Left lung (tissue), 10 donors: Measurements from ENCODE around the gene BAIAP3. TPM values are rescaled to one million over a fixed set of nuclear protein-coding genes. Genes with fewer than 3 reads are reported as not detected.

Experiments used
- ATAC-seq: fragments of 200-7000 bp; cut with Tn5 transposase; one replicate; pipeline ENCODE4 v1.9.1; 2020; ENCODE audit warnings: moderate library complexity
- DNase-seq, 4 donors: peaks; one replicate each; pipeline ENCODE4 v3.0.0-alpha.2; 2013 to 2020
- H3K27ac ChIP-seq, 2 donors: fragments of 200-600 bp; sonication (generic) in 1 of 2; one replicate each; pipeline versions ENCODE4 v1.5.0 to v1.8.0; 2020 to 2021
- H3K27me3 ChIP-seq, 2 donors: fragments of 200-600 bp; sonication (generic) in 1 of 2; one replicate each; pipeline versions ENCODE4 v1.5.0 to v1.8.0; 2020 to 2021
- H3K36me3 ChIP-seq, 2 donors: fragments of 200-600 bp; sonication (generic) in 1 of 2; one replicate each; pipeline versions ENCODE4 v1.5.0 to v1.8.0; 2020 to 2021
- H3K4me1 ChIP-seq, 2 donors: fragments of 200-600 bp; one replicate each; pipeline ENCODE4 v1.8.0; 2021
- H3K4me3 ChIP-seq, 2 donors: fragments of 200-600 bp; sonication (generic) in 1 of 2; one replicate each; pipeline versions ENCODE4 v1.5.0 to v1.8.0; 2020 to 2021; ENCODE audit warnings: mild to moderate bottlenecking in 1 of 2
- H3K9me3 ChIP-seq, 2 donors: fragments of 200-600 bp; sonication (generic) in 1 of 2; one replicate each; pipeline versions ENCODE4 v1.5.0 to v1.8.0; 2020 to 2021
- CTCF ChIP-seq, 2 donors: fragments of 200-600 bp; sonication (generic) in 1 of 2; IDR thresholded peaks; one replicate each; pipeline versions ENCODE4 v1.5.0 to v1.8.0; 2021; ENCODE audit warnings: antibody characterized with exemption in 2 of 2
- intact Hi-C, 2 donors: fragments of 100-400 bp; cut with DNase I; formaldehyde crosslinking; loops; one replicate each; pipeline versions ENCODE4 v1.11.2 to v1.14.2; 2022
- polyA plus RNA-seq, 6 donors: library from polyadenylated mRNA; unstranded; fragments of 120-200 nt; gene quantifications; one replicate each; pipeline ENCODE4 v1.2.1, GENCODE V29; 2013; ENCODE audit not compliant: insufficient read length in 6 of 6
- total RNA-seq, 2 donors: library from RNA; stranded (reverse); fragmentation: NEBNext Ultra II Directional; extraction: Animal tissue kit (Norgen Biotek cat#: 25700); gene quantifications; one replicate each; pipeline ENCODE4 v1.2.1, GENCODE V29; 2021
- donor health status: DM: no; HTN: yes; CAD: no.
- donor health status: DM: no; HTN: no; CAD: no.

The BAIAP3 gene
- total and polyA plus RNA-seq, 8 donors: 1.4 to 8.3 (median 4.2) TPM

- no peak for DNase-seq
- intact Hi-C loops: no loop called here
- H3K27me3 ChIP-seq: no peaks in the 10 kb centered on the region
- H3K36me3 ChIP-seq: peaks cover 0 to 100% of the 10 kb centered on the region in 2 donors
- no peak overlapping the region for H3K27ac ChIP-seq
- no peak for TF ChIP-seq CTCF (IDR thresholded peaks at IDR 0.05)
- ATAC-seq: no peak
- peaks cover 0 to 6% of the 10 kb centered on the region in 2 donors for H3K4me1 ChIP-seq
- no peaks in the 10 kb centered on the region for H3K9me3 ChIP-seq
- no peak overlapping the region for H3K4me3 ChIP-seq
Measured at GRCh38 chr16:1318268-1318545, 15.2 kb upstream of the BAIAP3 start.

GRCh38 chr16:1319041-1319440 lies 14.4 kb upstream of the BAIAP3 start:
- Histone ChIP-seq H3K4me3 (no peak overlapping the region), H3K36me3 (peaks cover 0 to 100% of the 10 kb centered on the region in 2 donors), H3K4me1 (no peaks in the 10 kb centered on the region), H3K27ac (no peak overlapping the region), H3K9me3 (no peaks in the 10 kb centered on the region), H3K27me3 (no peaks in the 10 kb centered on the region)
- TF ChIP-seq CTCF (IDR thresholded peaks at IDR 0.05): no peak
- ATAC-seq (no peak), DNase-seq (no peak)
- intact Hi-C loops: no loop called here

GRCh38 chr16:1320097-1320496 lies 13.3 kb upstream of the BAIAP3 start:
- Histone ChIP-seq H3K9me3 (no peaks in the 10 kb centered on the region), H3K4me3 (no peak overlapping the region), H3K4me1 (no peaks in the 10 kb centered on the region), H3K36me3 (peaks cover 0 to 100% of the 10 kb centered on the region in 2 donors), H3K27ac (no peak overlapping the region), H3K27me3 (no peaks in the 10 kb centered on the region)
- no peak for DNase-seq
- ATAC-seq: no peak
- intact Hi-C loops: no loop called here
- TF ChIP-seq CTCF (IDR thresholded peaks at IDR 0.05): no peak

- no peaks in the 10 kb centered on the region for H3K9me3 ChIP-seq
- no peak overlapping the region for H3K4me3 ChIP-seq
- intact Hi-C loops: no loop called here
- H3K36me3 ChIP-seq: peaks cover 0 to 100% of the 10 kb centered on the region in 2 donors
- H3K27me3 ChIP-seq: no peaks in the 10 kb centered on the region
- ATAC-seq: no peak
- no peak overlapping the region for H3K27ac ChIP-seq
- DNase-seq: no peak
- no peak for TF ChIP-seq CTCF (IDR thresholded peaks at IDR 0.05)
- no peaks in the 10 kb centered on the region for H3K4me1 ChIP-seq
Measured at GRCh38 chr16:1320658-1321240, 12.7 kb upstream of the BAIAP3 start.

- peaks cover 0 to 100% of the 10 kb centered on the region in 2 donors for H3K36me3 ChIP-seq
- H3K4me3 ChIP-seq: no peak overlapping the region
- ATAC-seq (no peak), DNase-seq (no peak)
- H3K27me3 ChIP-seq: no peaks in the 10 kb centered on the region
- intact Hi-C loops: no loop called here
- TF ChIP-seq CTCF (IDR thresholded peaks at IDR 0.05): no peak
- no peaks in the 10 kb centered on the region for H3K4me1 ChIP-seq
- no peak overlapping the region for H3K27ac ChIP-seq
- H3K9me3 ChIP-seq: no peaks in the 10 kb centered on the region
Measured at GRCh38 chr16:1322407-1322806, 11.0 kb upstream of the BAIAP3 start.
